Endothelial cell of hepatic sinusoid (primary cell): Measurements from ENCODE around the gene GNAT3.

Source experiments
- in situ Hi-C: cut with HindIII; loops from 2 replicates; pipeline ENCODE4 v1.10.0; 2017; ENCODE audit warnings: low sequenced_read_pairs

Gene GNAT3

GRCh38 chr7:80428161-80429054 is 83.5 kb downstream of the GNAT3 start:
- in situ Hi-C loops = loop anchor here (25.0 kb wide), 1 partner anchor 234 kb away; no protein-coding TSS in a partner anchor

- in situ Hi-C loops = loop anchor here (25.0 kb wide), 1 partner anchor 235 kb away; no protein-coding TSS in a partner anchor
Measured at GRCh38 chr7:80427218-80427617, 84.6 kb downstream of the GNAT3 start.

GRCh38 chr7:80420876-80421275 is 91.0 kb downstream of the GNAT3 start:
- in situ Hi-C loops = no loop called here

GRCh38 chr7:80417211-80417793 is 94.6 kb downstream of the GNAT3 start:
- in situ Hi-C loops = no loop called here

GRCh38 chr7:80415522-80415921 is 96.3 kb downstream of the GNAT3 start:
- in situ Hi-C loops = no loop called here

GRCh38 chr7:80415114-80415513 is 96.8 kb downstream of the GNAT3 start:
- in situ Hi-C loops = no loop called here

- in situ Hi-C loops = no loop called here
Measured at GRCh38 chr7:80414331-80414730, 97.5 kb downstream of the GNAT3 start.

- in situ Hi-C loops = no loop called here
Measured at GRCh38 chr7:80413383-80413945, 98.4 kb downstream of the GNAT3 start.

GRCh38 chr7:80412842-80413241 is 99.0 kb downstream of the GNAT3 start:
- in situ Hi-C loops = no loop called here

- in situ Hi-C loops = no loop called here
Measured at GRCh38 chr7:80411621-80412020, 100.2 kb downstream of the GNAT3 start.

GRCh38 chr7:80410081-80410480 is 101.8 kb downstream of the GNAT3 start:
- in situ Hi-C loops = no loop called here
